Activated naive CD8-positive, alpha-beta T cell (primary cell): ENCODE data around the gene LRMDA.

ENCODE experiments used
- H3K27ac Mint-ChIP-seq: one replicate; pipeline ENCODE4 v1.8.0; 2021; ENCODE audit warnings: mixed read lengths
- H3K27me3 Mint-ChIP-seq: one replicate; pipeline ENCODE4 v1.8.0; 2021; ENCODE audit warnings: mixed read lengths
- H3K36me3 Mint-ChIP-seq: one replicate; pipeline ENCODE4 v1.8.0; 2021; ENCODE audit warnings: mixed read lengths
- H3K4me1 Mint-ChIP-seq: one replicate; pipeline ENCODE4 v1.8.0; 2021; ENCODE audit warnings: low read depth, mixed read lengths
- H3K4me3 Mint-ChIP-seq: one replicate; pipeline ENCODE4 v1.8.0; 2021; ENCODE audit warnings: mild to moderate bottlenecking, mixed read lengths
- H3K9me3 Mint-ChIP-seq: one replicate; pipeline ENCODE4 v1.8.0; 2021; ENCODE audit warnings: low read depth, mixed read lengths

LRMDA gene

DNA sequence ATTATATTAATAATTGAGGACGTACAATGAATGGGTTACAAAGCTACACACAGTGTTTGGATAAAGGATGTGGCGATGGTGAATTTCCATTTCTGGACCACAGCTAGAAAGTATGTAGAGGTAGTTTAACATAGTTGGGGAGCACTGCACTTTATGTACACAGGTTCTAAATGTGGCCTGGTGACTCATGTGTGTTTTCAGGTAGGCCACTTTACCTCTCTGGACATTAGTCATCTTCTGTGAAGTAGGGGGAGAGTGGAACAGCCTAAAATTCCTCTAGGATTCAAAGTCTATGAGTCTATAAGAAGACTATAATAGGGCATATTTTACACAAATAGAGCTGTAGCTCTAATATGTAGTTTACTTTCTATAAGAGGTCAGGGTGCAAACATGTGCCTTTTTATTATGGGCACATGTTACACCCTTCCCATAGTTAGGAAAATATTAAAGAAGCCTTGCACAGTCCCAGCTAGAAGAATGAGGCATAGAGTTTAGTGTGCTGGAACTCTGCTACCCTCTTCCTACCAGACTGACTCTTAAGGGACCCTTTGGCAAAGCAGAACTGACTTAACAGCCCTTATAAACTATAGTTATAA is 594.9 kb downstream of the LRMDA start:
- H3K27ac Mint-ChIP-seq: no peak overlapping the region
- H3K36me3 Mint-ChIP-seq: no peaks in the 10 kb centered on the region

DNA sequence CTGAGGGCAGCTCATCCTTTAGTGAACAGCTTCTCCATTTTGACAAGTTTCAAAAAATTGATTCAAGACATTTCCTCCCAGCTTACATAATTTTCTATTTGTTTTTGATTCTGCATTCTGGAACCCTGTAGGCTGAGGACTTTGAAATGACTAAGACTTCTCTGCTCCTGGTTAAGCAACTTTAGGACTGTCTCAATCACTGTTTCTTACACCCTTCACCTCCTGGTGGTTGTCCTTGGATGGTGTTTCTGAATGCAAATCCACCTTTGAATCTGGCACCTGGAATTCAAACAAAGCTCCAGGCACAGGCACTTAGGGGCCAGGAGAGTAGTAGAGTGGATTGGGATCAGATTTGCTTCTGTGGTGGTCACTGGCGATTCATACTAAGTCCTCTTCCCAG is 595.5 kb downstream of the LRMDA start:
- Mint-ChIP-seq H3K27ac (no peak overlapping the region), H3K4me1 (no peaks in the 10 kb centered on the region), H3K27me3 (no peaks in the 10 kb centered on the region), H3K36me3 (no peaks in the 10 kb centered on the region), H3K4me3 (no peak overlapping the region), H3K9me3 (no peaks in the 10 kb centered on the region)

More for the DNA sequence above, 594.9 kb downstream of the LRMDA start:
- Mint-ChIP-seq H3K9me3 (no peaks in the 10 kb centered on the region), H3K27me3 (no peaks in the 10 kb centered on the region), H3K4me1 (no peaks in the 10 kb centered on the region), H3K4me3 (no peak overlapping the region)

- no peak overlapping the region for H3K27ac Mint-ChIP-seq
- no peak overlapping the region for H3K4me3 Mint-ChIP-seq
- H3K4me1 Mint-ChIP-seq: no peaks in the 10 kb centered on the region
- no peaks in the 10 kb centered on the region for H3K36me3 Mint-ChIP-seq
- peaks cover 5% of the 10 kb centered on the region for H3K27me3 Mint-ChIP-seq
- H3K9me3 Mint-ChIP-seq: no peaks in the 10 kb centered on the region
These were observed 598.4 kb downstream of the LRMDA start for GRCh38 chr10:76029782-76030181.

- peaks cover 5% of the 10 kb centered on the region for H3K27me3 Mint-ChIP-seq
- no peaks in the 10 kb centered on the region for H3K4me1 Mint-ChIP-seq
- no peaks in the 10 kb centered on the region for H3K9me3 Mint-ChIP-seq
- no peaks in the 10 kb centered on the region for H3K36me3 Mint-ChIP-seq
- H3K27ac Mint-ChIP-seq: no peak overlapping the region
- H3K4me3 Mint-ChIP-seq: no peak overlapping the region
These were observed 599.7 kb downstream of the LRMDA start for GRCh38 chr10:76031099-76031498.

GRCh38 chr10:76031769-76032699 is 600.6 kb downstream of the LRMDA start:
- H3K27ac Mint-ChIP-seq: no peak overlapping the region
- no peak overlapping the region for H3K4me3 Mint-ChIP-seq
- no peaks in the 10 kb centered on the region for H3K36me3 Mint-ChIP-seq
- peaks cover 5% of the 10 kb centered on the region for H3K27me3 Mint-ChIP-seq
- H3K9me3 Mint-ChIP-seq: no peaks in the 10 kb centered on the region
- no peaks in the 10 kb centered on the region for H3K4me1 Mint-ChIP-seq

- Mint-ChIP-seq H3K27ac (no peak overlapping the region), H3K4me3 (no peak overlapping the region), H3K36me3 (no peaks in the 10 kb centered on the region), H3K9me3 (no peaks in the 10 kb centered on the region), H3K27me3 (peaks cover 5% of the 10 kb centered on the region), H3K4me1 (no peaks in the 10 kb centered on the region)
These were observed 601.2 kb downstream of the LRMDA start for GRCh38 chr10:76032700-76033039.

GRCh38 chr10:76033457-76034196 is 602.2 kb downstream of the LRMDA start:
- H3K4me3 Mint-ChIP-seq: no peak overlapping the region
- no peaks in the 10 kb centered on the region for H3K4me1 Mint-ChIP-seq
- peaks cover 4% of the 10 kb centered on the region for H3K9me3 Mint-ChIP-seq
- no peaks in the 10 kb centered on the region for H3K36me3 Mint-ChIP-seq
- H3K27me3 Mint-ChIP-seq: peaks cover 5% of the 10 kb centered on the region
- H3K27ac Mint-ChIP-seq: no peak overlapping the region

DNA sequence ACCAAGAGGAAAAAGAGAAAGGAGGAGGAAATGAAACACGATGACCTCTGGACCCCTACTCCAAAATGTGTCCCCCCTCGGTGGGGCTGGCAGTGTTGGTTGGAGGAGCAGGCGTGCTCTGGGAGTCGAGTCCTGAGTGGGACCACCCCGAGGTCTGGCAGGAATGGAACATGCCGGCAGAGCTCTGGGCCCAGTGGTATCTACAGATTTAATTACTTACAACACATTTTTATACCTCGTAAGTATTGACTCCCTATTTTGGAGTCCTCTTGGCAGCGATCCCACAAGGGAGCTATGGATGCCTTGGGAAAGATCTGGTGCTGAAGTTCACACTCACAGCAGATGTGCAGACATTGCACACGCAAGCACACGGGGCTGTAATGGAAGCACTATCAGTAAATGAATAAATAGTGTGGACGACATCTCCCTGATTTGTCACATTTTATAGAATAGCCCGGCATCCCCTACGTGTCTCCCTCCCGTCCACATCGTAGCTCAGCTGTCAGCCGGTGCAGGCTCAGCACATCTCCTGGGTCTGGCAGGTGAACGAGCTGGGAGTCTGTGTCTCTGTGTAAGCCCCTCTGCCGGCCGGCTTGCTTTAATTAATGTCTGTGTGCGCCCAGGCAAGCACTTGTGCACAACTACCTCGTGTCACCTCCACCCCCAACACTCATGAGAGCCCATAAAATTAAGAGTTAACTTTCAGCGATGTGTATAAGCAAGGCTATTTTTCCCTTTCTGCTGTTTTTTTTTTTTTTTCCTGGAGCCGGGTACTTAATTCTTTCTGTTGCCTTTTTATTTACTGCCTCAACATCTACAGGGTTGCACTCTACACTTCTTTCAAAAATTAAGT is 603.2 kb downstream of the LRMDA start:
- H3K4me3 Mint-ChIP-seq: no peak overlapping the region
- peaks cover 5% of the 10 kb centered on the region for H3K27me3 Mint-ChIP-seq
- no peaks in the 10 kb centered on the region for H3K4me1 Mint-ChIP-seq
- H3K9me3 Mint-ChIP-seq: peaks cover 4% of the 10 kb centered on the region
- H3K27ac Mint-ChIP-seq: no peak overlapping the region
- no peaks in the 10 kb centered on the region for H3K36me3 Mint-ChIP-seq

- Mint-ChIP-seq H3K9me3 (peaks cover 4% of the 10 kb centered on the region), H3K27ac (no peak overlapping the region), H3K4me3 (no peak overlapping the region), H3K4me1 (no peaks in the 10 kb centered on the region), H3K36me3 (no peaks in the 10 kb centered on the region), H3K27me3 (peaks cover 8% of the 10 kb centered on the region)
These were observed 604.0 kb downstream of the LRMDA start for GRCh38 chr10:76035206-76036110.

DNA sequence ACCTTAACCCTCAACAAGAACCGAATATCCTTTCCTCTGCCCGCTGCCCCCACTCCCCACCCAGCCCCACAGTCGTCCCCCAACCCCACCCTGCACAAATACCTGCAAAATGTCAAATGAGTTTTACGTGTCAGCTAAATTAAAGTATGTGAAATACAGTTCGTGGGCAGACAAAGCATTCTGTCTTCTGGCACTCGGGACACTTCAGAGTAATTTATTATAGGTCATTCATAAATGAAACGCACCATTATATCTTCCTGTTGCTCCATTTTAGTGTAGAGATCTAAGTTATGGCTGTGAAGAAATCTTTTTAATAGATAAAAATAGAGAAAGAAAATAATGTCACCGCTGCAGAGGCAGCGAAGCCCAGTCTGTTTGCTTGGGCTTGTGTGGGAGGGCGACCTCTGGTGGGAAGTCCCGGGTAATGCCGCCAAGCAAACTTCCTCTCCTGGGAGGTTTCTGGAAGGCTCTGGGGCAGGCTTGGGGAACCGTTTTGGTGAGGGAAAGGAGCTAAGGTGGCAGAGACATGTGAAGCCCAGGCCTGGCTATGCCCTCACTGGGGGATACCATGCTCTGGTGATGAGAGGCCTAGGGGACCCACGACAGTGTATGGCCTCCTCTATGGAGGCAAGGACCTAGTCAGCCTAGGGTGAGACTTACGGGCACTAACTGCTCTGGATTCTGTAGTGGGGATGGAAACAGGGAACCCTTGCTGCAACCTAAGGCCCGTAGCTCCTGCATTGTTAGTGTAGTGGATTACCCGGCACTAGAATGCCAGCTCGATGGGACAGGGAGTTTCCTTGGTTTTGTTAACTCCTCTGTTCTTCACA is 604.9 kb downstream of the LRMDA start:
- no peaks in the 10 kb centered on the region for H3K4me1 Mint-ChIP-seq
- H3K27ac Mint-ChIP-seq: no peak overlapping the region
- H3K36me3 Mint-ChIP-seq: no peaks in the 10 kb centered on the region
- H3K4me3 Mint-ChIP-seq: no peak overlapping the region
- H3K9me3 Mint-ChIP-seq: peaks cover 4% of the 10 kb centered on the region
- peaks cover 9% of the 10 kb centered on the region for H3K27me3 Mint-ChIP-seq

- Mint-ChIP-seq H3K36me3 (no peaks in the 10 kb centered on the region), H3K4me3 (no peak overlapping the region), H3K27me3 (peaks cover 9% of the 10 kb centered on the region), H3K4me1 (no peaks in the 10 kb centered on the region), H3K27ac (no peak overlapping the region), H3K9me3 (peaks cover 4% of the 10 kb centered on the region)
These were observed 605.5 kb downstream of the LRMDA start for GRCh38 chr10:76036962-76037361.

DNA sequence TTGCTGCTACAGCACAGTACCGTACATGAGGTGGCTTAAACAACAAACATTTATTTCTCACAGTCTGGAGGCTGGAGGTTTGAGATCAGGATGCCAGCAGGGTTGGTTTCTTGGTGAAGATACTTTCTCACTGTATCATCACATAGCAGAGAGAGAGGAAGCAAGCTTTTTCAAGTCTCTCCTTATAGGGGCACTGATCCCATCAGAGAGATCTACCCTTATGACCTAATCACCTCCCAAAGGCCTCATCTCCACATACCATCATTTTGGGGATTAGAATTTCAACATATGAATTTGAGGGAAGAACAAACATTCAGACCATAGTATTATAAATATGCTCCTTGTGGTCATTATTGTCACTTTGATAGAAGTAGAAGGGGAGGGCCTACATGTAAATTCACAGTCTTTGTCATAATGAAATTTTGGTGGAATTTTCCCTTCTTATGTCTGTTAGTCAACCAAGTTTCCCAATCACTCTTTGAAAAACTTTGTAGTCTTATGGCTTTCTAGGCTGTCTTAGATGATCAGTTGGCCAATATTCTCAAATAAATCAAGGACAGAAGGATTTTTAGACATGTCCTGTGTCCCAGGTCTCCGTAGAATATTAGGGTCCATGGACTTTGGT is 606.2 kb downstream of the LRMDA start:
- Mint-ChIP-seq H3K36me3 (no peaks in the 10 kb centered on the region), H3K27ac (no peak overlapping the region), H3K4me3 (no peak overlapping the region), H3K9me3 (peaks cover 4% of the 10 kb centered on the region), H3K27me3 (peaks cover 10% of the 10 kb centered on the region), H3K4me1 (no peaks in the 10 kb centered on the region)

DNA sequence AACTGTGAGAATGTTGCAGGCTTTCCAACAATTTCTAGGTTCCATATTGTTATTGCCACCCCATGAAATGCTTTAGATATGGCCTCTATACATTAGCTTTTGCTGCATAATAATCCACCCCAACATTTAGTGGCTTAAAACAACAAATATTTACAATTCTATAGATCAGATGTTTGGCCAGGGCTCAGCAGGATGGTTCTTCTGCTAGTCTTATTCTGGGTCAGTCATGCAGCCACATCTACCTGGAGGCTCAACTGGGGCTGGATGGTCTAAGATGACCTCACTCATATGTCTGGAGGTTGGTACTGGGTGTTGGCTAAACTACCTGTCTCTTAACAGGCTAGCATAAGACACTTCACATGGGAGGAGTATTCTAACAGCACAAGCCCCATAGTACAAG is 607.3 kb downstream of the LRMDA start:
- no peaks in the 10 kb centered on the region for H3K4me1 Mint-ChIP-seq
- no peak overlapping the region for H3K27ac Mint-ChIP-seq
- H3K4me3 Mint-ChIP-seq: no peak overlapping the region
- H3K9me3 Mint-ChIP-seq: peaks cover 4% of the 10 kb centered on the region
- no peaks in the 10 kb centered on the region for H3K36me3 Mint-ChIP-seq
- peaks cover 8% of the 10 kb centered on the region for H3K27me3 Mint-ChIP-seq
